ENCODE data around the gene FHOD1.

- TF ChIP-seq POLR2A (IDR thresholded peaks at IDR 0.05) (no peak), CTCF (IDR thresholded peaks at IDR 0.05) (no peak)
These were observed 11.3 kb downstream of the FHOD1 start for GRCh38 chr16:67235816-67236562.

Data from lower leg skin (tissue), 3 donors.